H1 (cell line): Measurements from ENCODE around the gene CELSR3. TPM values are rescaled to one million over a fixed set of nuclear protein-coding genes. Genes with fewer than 3 reads are reported as not detected.

Experiments
- CTCF ChIA-PET: fragments of 300-600 bp; sonication (Branson Sonifier 250); formaldehyde crosslinking; loops from one replicate; lab custom pipeline; 2021; ENCODE audit not compliant: partially characterized antibody; lab: Charles Lee
- POLR2A ChIA-PET: fragments of 300-600 bp; sonication (Branson Sonifier 250); formaldehyde crosslinking; loops from one replicate; lab custom pipeline; 2021; ENCODE audit warnings: inconsistent platforms; ENCODE audit not compliant: partially characterized antibody; lab: Charles Lee
- DNase-seq, 2 experiments: peaks; one replicate each; pipeline versions ENCODE4 v3.0.0 to v3.0.0-alpha.2; 2010 to 2022; ENCODE audit warnings: low spot score in 2 of 2, low read depth in 1 of 2, mixed read lengths in 1 of 2
- FAIRE-seq: peaks from 2 replicates; lab custom pipeline; 2011; peaks lifted over from hg19 to GRCh38; lab: Jason Lieb, UNC
- H2AFZ ChIP-seq: 2 replicates; pipeline ENCODE4 v1.8.1; 2012; ENCODE audit warnings: low read length, inconsistent platforms
- H2AK5ac ChIP-seq: 2 replicates; pipeline ENCODE4 v1.6.1; 2013; ENCODE audit warnings: low read depth, low read length
- H2BK120ac ChIP-seq: replicated peaks from 2 replicates; pipeline ENCODE3; 2013; ENCODE audit warnings: low read depth, low read length, inconsistent platforms
- H2BK12ac ChIP-seq: 2 replicates; pipeline ENCODE4 v1.6.1; 2013; ENCODE audit warnings: low read depth, low read length
- H2BK15ac ChIP-seq: 2 replicates; pipeline ENCODE4 v1.6.1; 2013; ENCODE audit warnings: low read length
- H2BK20ac ChIP-seq: 2 replicates; pipeline ENCODE4 v1.6.1; 2013; ENCODE audit warnings: low read length
- H2BK5ac ChIP-seq: 2 replicates; pipeline ENCODE4 v1.6.1; 2013; ENCODE audit warnings: low read depth, low read length
- H3K14ac ChIP-seq: 2 replicates; pipeline ENCODE4 v1.6.1; 2013; ENCODE audit warnings: inconsistent platforms; ENCODE audit not compliant: insufficient read length
- H3K18ac ChIP-seq: 2 replicates; pipeline ENCODE4 v1.6.1; 2013; ENCODE audit warnings: low read length; ENCODE audit errors: extremely low read depth
- H3K23ac ChIP-seq: 2 replicates; pipeline ENCODE4 v1.6.1; 2013; ENCODE audit warnings: inconsistent platforms; ENCODE audit not compliant: insufficient read length
- H3K23me2 ChIP-seq: 2 replicates; pipeline ENCODE4 v1.6.1; 2013; ENCODE audit warnings: low read depth, low read length
- H3K27ac ChIP-seq: 2 replicates; pipeline ENCODE4 v1.6.1; 2011; ENCODE audit warnings: low read depth, low read length, inconsistent platforms
- H3K27me3 ChIP-seq, 4 experiments: replicated peaks in 1 of 4; 1 replicate in 1 of 4; 2 replicates in 3 of 4; pipeline versions ENCODE4 v1.6.1 to v1.8.1; 2011 to 2013; ENCODE audit warnings: low read length in 3 of 4, mild to moderate bottlenecking in 3 of 4, inconsistent platforms in 2 of 4, mixed read lengths in 2 of 4, moderate library complexity in 1 of 4; ENCODE audit not compliant: control insufficient read depth in 3 of 4, insufficient read depth in 3 of 4; ENCODE audit errors: extremely low read depth in 1 of 4
- H3K36me3 ChIP-seq, 4 experiments: 2 replicates each; pipeline versions ENCODE4 v1.6.1 to v1.8.1; 2011 to 2013; ENCODE audit warnings: mild to moderate bottlenecking in 4 of 4, low read length in 3 of 4, moderate library complexity in 2 of 4, control low read depth in 1 of 4, inconsistent platforms in 1 of 4; ENCODE audit not compliant: insufficient read depth in 4 of 4, control insufficient read depth in 2 of 4
- H3K4ac ChIP-seq: replicated peaks from 2 replicates; pipeline ENCODE3; 2013; ENCODE audit warnings: low read length, low read depth, mixed read lengths, inconsistent platforms; ENCODE audit not compliant: insufficient read length
- H3K4me1 ChIP-seq, 4 experiments: replicated peaks in 1 of 4; 1 replicate in 1 of 4; 2 replicates in 3 of 4; pipeline versions ENCODE4 v1.6.1 to v1.8.1; 2011 to 2013; ENCODE audit warnings: low read length in 3 of 4, inconsistent platforms in 2 of 4, mixed read lengths in 1 of 4; ENCODE audit not compliant: insufficient read depth in 4 of 4, control insufficient read depth in 3 of 4
- H3K4me2 ChIP-seq, 2 experiments: 2 replicates each; pipeline versions ENCODE4 v1.6.1 to v1.8.1; 2011 to 2013; ENCODE audit warnings: low read depth in 2 of 2, low read length in 2 of 2, control low read depth in 1 of 2, inconsistent platforms in 1 of 2, mild to moderate bottlenecking in 1 of 2; ENCODE audit not compliant: insufficient read depth in 1 of 2
- H3K4me3 ChIP-seq, 4 experiments: fragments of 200-600, 300-600 bp in 1 of 4; sonication (generic), shearing (Covaris generic), sonication (Bioruptor Twin) in 1 of 4; 2 replicates each; pipeline versions ENCODE4 v1.5.1 to v1.8.1; 2011 to 2016; ENCODE audit warnings: low read length in 4 of 4, low read depth in 3 of 4, control low read depth in 2 of 4, inconsistent platforms in 2 of 4, mild to moderate bottlenecking in 2 of 4, mixed read lengths in 1 of 4, moderate library complexity in 1 of 4; ENCODE audit not compliant: insufficient read depth in 2 of 4; ENCODE audit errors: extremely low read depth in 1 of 4
- H3K56ac ChIP-seq: replicated peaks from 2 replicates; pipeline ENCODE3; 2013; ENCODE audit warnings: low read depth, mild to moderate bottlenecking, mixed read lengths, low read length, inconsistent platforms; ENCODE audit not compliant: insufficient read length
- H3K79me1 ChIP-seq: 2 replicates; pipeline ENCODE4 v1.6.1; 2013; ENCODE audit warnings: low read depth, low read length, control low read depth
- H3K79me2 ChIP-seq, 2 experiments: 2 replicates each; pipeline versions ENCODE4 v1.6.1 to v1.8.1; 2012 to 2013; ENCODE audit warnings: low read length in 2 of 2, mild to moderate bottlenecking in 2 of 2, inconsistent platforms in 1 of 2; ENCODE audit not compliant: insufficient read depth in 2 of 2, control insufficient read depth in 1 of 2
- H3K9ac ChIP-seq, 4 experiments: replicated peaks in 1 of 4; 1 replicate in 1 of 4; 2 replicates in 3 of 4; pipeline versions ENCODE4 v1.6.1 to v1.8.1; 2011 to 2013; ENCODE audit warnings: low read depth in 3 of 4, low read length in 3 of 4, control low read depth in 2 of 4, mild to moderate bottlenecking in 2 of 4, moderate library complexity in 2 of 4, inconsistent platforms in 1 of 4; ENCODE audit errors: extremely low read depth in 1 of 4
- H3K9me3 ChIP-seq, 2 experiments: 2 replicates each; pipeline versions ENCODE4 v1.6.1 to v1.8.1; 2012 to 2013; ENCODE audit warnings: mild to moderate bottlenecking in 2 of 2, moderate library complexity in 2 of 2, control low read depth in 1 of 2, inconsistent platforms in 1 of 2, low read depth in 1 of 2, low read length in 1 of 2, mixed read lengths in 1 of 2; ENCODE audit not compliant: insufficient read depth in 2 of 2
- H4K20me1 ChIP-seq, 2 experiments: replicated peaks in 1 of 2; 2 replicates each; pipeline versions ENCODE3 to v1.8.1; 2011 to 2013; ENCODE audit warnings: inconsistent platforms in 2 of 2, low read length in 2 of 2, mild to moderate bottlenecking in 1 of 2; ENCODE audit not compliant: insufficient read depth in 2 of 2, control insufficient read depth in 1 of 2
- H4K5ac ChIP-seq: 2 replicates; pipeline ENCODE4 v1.6.1; 2013; ENCODE audit warnings: low read length, low read depth, mixed read lengths, inconsistent platforms; ENCODE audit not compliant: insufficient read length
- H4K8ac ChIP-seq: 2 replicates; pipeline ENCODE4 v1.8.0; 2013; ENCODE audit warnings: mild to moderate bottlenecking, moderate library complexity, low read length, inconsistent platforms; ENCODE audit not compliant: insufficient read depth; ENCODE audit errors: extremely low read depth
- H4K91ac ChIP-seq: replicated peaks from 2 replicates; pipeline ENCODE3; 2013; ENCODE audit warnings: low read length, mixed read lengths, inconsistent platforms; ENCODE audit not compliant: insufficient read length
- BCL11A ChIP-seq, 2 experiments: IDR thresholded peaks; one replicate each; pipeline ENCODE4 v1.6.1; 2011; ENCODE audit warnings: low read depth in 2 of 2, low read length in 2 of 2, mild to moderate bottlenecking in 2 of 2
- E2F6 ChIP-seq: IDR thresholded peaks from 2 replicates; pipeline ENCODE4 v1.6.1; 2012; ENCODE audit warnings: inconsistent platforms
- EGR1 ChIP-seq: IDR thresholded peaks from 2 replicates; pipeline ENCODE4 v1.6.1; 2011; ENCODE audit warnings: low read depth, low read length, borderline replicate concordance
- KDM1A ChIP-seq: fragments of 200-600, 300-600 bp; sonication (generic); IDR thresholded peaks from 2 replicates; pipeline ENCODE4 v1.7.1; 2016; ENCODE audit warnings: mild to moderate bottlenecking, low read length, borderline replicate concordance
- KDM4A ChIP-seq: IDR thresholded peaks from one replicate; pipeline ENCODE4 v1.7.1; 2012; ENCODE audit warnings: low read depth, mild to moderate bottlenecking, moderate library complexity, low read length, inconsistent platforms; ENCODE audit not compliant: severe bottlenecking
- MAFK ChIP-seq: IDR thresholded peaks from 2 replicates; pipeline ENCODE4 v1.6.1; 2012; ENCODE audit warnings: low read depth, mild to moderate bottlenecking, improper control_type of control experiment, low read length
- NRF1 ChIP-seq: IDR thresholded peaks from 2 replicates; pipeline ENCODE4 v1.6.1; 2011; ENCODE audit warnings: mild to moderate bottlenecking, low read depth, low read length, improper control_type of control experiment
- POLR2AphosphoS5 ChIP-seq: IDR thresholded peaks from 2 replicates; pipeline ENCODE4 v1.6.1; 2011; ENCODE audit warnings: low read depth, low read length
- POU5F1 ChIP-seq: IDR thresholded peaks from 2 replicates; pipeline ENCODE4 v1.6.1; 2011; ENCODE audit warnings: low read depth, mild to moderate bottlenecking, low read length, moderate library complexity
- RXRA ChIP-seq: IDR thresholded peaks from 2 replicates; pipeline ENCODE4 v1.6.1; 2011; ENCODE audit warnings: low read depth, mild to moderate bottlenecking, low read length, moderate library complexity; ENCODE audit not compliant: insufficient read depth
- SAP30 ChIP-seq: fragments of 300-600 bp; sonication (generic); IDR thresholded peaks from 2 replicates; pipeline ENCODE4 v1.7.1; 2012; ENCODE audit warnings: low read length, moderate library complexity, mild to moderate bottlenecking, inconsistent platforms; ENCODE audit not compliant: insufficient read depth, insufficient replicate concordance
- SUZ12 ChIP-seq: fragments of 200-600 bp; sonication (generic); IDR thresholded peaks from 2 replicates; pipeline ENCODE4 v1.6.1; 2012; ENCODE audit warnings: mild to moderate bottlenecking, inconsistent platforms, low read length, moderate library complexity, mixed read lengths
- TBP ChIP-seq: IDR thresholded peaks from 2 replicates; pipeline ENCODE4 v1.6.1; 2011; ENCODE audit warnings: low read depth, low read length, improper control_type of control experiment
- WGBS, 2 experiments: shearing (Covaris generic) in 1 of 2; methylation state at CpG; one replicate each; pipeline versions ENCODE4 v1.1.6 to v1.1.7; 2013 to 2015; ENCODE audit warnings: low lambda C conversion rate in 2 of 2, mixed read lengths in 2 of 2, inconsistent platforms in 1 of 2, low coverage in 1 of 2, missing lambda C conversion rate in 1 of 2; ENCODE audit not compliant: insufficient replicate concordance in 2 of 2, insufficient coverage in 1 of 2, insufficient read length in 1 of 2; ENCODE audit errors: extremely low coverage in 1 of 2, missing lambda C conversion rate in 1 of 2; 5-methylcytosine and 5-hydroxymethylcytosine counted together
- polyA plus RNA-seq, 7 experiments: library from polyadenylated mRNA; depleted of rRNA in 3 of 7; stranded (reverse) in 5 of 7; unstranded in 2 of 7; fragments of >200 nt in 5 of 7; fragments of 200-250 nt in 2 of 7; gene quantifications; 1 replicate in 5 of 7; 2 replicates in 1 of 7; 4 replicates in 1 of 7; pipeline versions ENCODE4 v1.2.1 to v1.2.3, GENCODE V29; 2011 to 2013; ENCODE audit warnings: missing spikeins in 2 of 7, mixed read lengths in 2 of 7
- total RNA-seq: library from RNA; stranded (reverse); fragmentation: NEBNext Ultra II Directional; extraction: Animal tissue kit (Norgen Biotek cat#: 25700); gene quantifications from 2 replicates; pipeline ENCODE4 v1.2.1, GENCODE V29; 2021

The CELSR3 gene
- total and polyA plus RNA-seq, 2 of the 8 experiments (the other 6 are each of a cell fraction or from before 2014, with no cell fraction given), result 11.6 to 29.5 TPM

- no peak overlapping the region for H3K4ac ChIP-seq
- H3K27me3 ChIP-seq, result no peaks in the 10 kb centered on the region
- DNase-seq, result no peak
- TF ChIP-seq KDM4A (no peak), E2F6 (no peak), RXRA (no peak), BCL11A (IDR thresholded peaks at IDR 0.05; ENCODE audit: low read depth in 2 of 2, low read length in 2 of 2) (no peak), POLR2AphosphoS5 (no peak), KDM1A (no peak), SUZ12 (no peak), NRF1 (no peak), SAP30 (no peak), TBP (no peak), MAFK (no peak), EGR1 (no peak), POU5F1 (no peak)
- no peak overlapping the region for H4K91ac ChIP-seq
- no peak overlapping the region for H3K56ac ChIP-seq
- no peak overlapping the region for H3K14ac ChIP-seq
- no peak overlapping the region for H4K8ac ChIP-seq
- H2BK20ac ChIP-seq, result no peak overlapping the region
- WGBS, 2 experiments, result 90% methylated on average over 2 of the region's 2 CpGs; no CpG with 5 or more reads in 1 of the 2 experiments
- H2BK5ac ChIP-seq, result no peak overlapping the region
- H3K18ac ChIP-seq, result no peak overlapping the region
- H2AFZ ChIP-seq, result no peak overlapping the region
- H3K27ac ChIP-seq, result no peak overlapping the region
- H4K20me1 ChIP-seq, result peaks cover 4 to 43% of the 10 kb centered on the region in 2 experiments
- CTCF ChIA-PET, result interaction anchor here (0.8 to 1.2 kb wide), 2 partner anchors 19 to 30 kb away, joined by 3 read pairs; partner anchors contain the start of gene TMEM89
- no peak overlapping the region for H2BK15ac ChIP-seq
- no peak overlapping the region for H3K4me2 ChIP-seq
- H3K79me1 ChIP-seq, result peaks cover 2% of the 10 kb centered on the region; the same call in 1 of the 2 replicates
- H3K4me3 ChIP-seq, result no peak overlapping the region
- H2BK120ac ChIP-seq, result no peak overlapping the region
- no peak overlapping the region for H3K23ac ChIP-seq
- H3K9ac ChIP-seq, result no peak overlapping the region
- H3K36me3 ChIP-seq, result peaks cover 56 to 73% (median 70%) of the 10 kb centered on the region in 4 experiments
- no peak for FAIRE-seq
- H3K4me1 ChIP-seq, result no peaks in the 10 kb centered on the region
- H4K5ac ChIP-seq, result no peak overlapping the region
- no peak overlapping the region for H2AK5ac ChIP-seq
- no peaks in the 10 kb centered on the region for H3K9me3 ChIP-seq
- H3K79me2 ChIP-seq, result no peaks in the 10 kb centered on the region; a peak in 1 of 4 replicates
- POLR2A ChIA-PET, result interaction anchor here (1.0 to 2.0 kb wide), 8 partner anchors 11 to 93 kb away, joined by 3 to 5 read pairs (median 4); partner anchors contain the start of genes CELSR3 and SLC26A6
- no peaks in the 10 kb centered on the region for H3K23me2 ChIP-seq
- no peak overlapping the region for H2BK12ac ChIP-seq
Measured at GRCh38 chr3:48601622-48601994, 61.1 kb downstream of the CELSR3 start.
